IMR-90 (cell line): ENCODE measurements around the gene ACLY. TPM values are rescaled to one million over a fixed set of nuclear protein-coding genes. Genes with fewer than 3 reads are reported as not detected.

Experiments used
- ATAC-seq: fragments of 200-7000 bp; cut with Tn5 transposase; 2 replicates; pipeline ENCODE4 v1.9.1; 2020; ENCODE audit warnings: low read depth, mild to moderate bottlenecking, moderate library complexity
- BruUV-seq: library from RNA; stranded (reverse); fragments of 400-500 nt; replicated peaks from 2 replicates; lab custom pipeline; 2021; lab: Mats Ljungman, UMichigan
- CTCF ChIA-PET: fragments of 300-600 bp; formaldehyde crosslinking; extraction: SDS; loops from one replicate; lab custom pipeline; 2021; ENCODE audit warnings: antibody characterized with exemption; lab: Yijun Ruan, JAX
- POLR2A ChIA-PET: fragments of 300-600 bp; sonication (Branson Sonifier 250); formaldehyde crosslinking; loops from one replicate; lab custom pipeline; 2022; ENCODE audit warnings: antibody characterized with exemption; ENCODE audit not compliant: unreplicated experiment; lab: Charles Lee
- DNase-seq: peaks from one replicate; pipeline ENCODE4 v3.0.0; 2013
- H2AFZ ChIP-seq: replicated peaks from 2 replicates; pipeline ENCODE3; 2013; ENCODE audit warnings: low read length, mild to moderate bottlenecking; ENCODE audit not compliant: poor library complexity
- H2AK5ac ChIP-seq: 2 replicates; pipeline ENCODE4 v1.6.1; 2013; ENCODE audit warnings: low read depth, low read length, inconsistent platforms
- H2AK9ac ChIP-seq: replicated peaks from 2 replicates; pipeline ENCODE3; 2013; ENCODE audit warnings: mild to moderate bottlenecking, low read depth, low read length, moderate library complexity; ENCODE audit not compliant: poor library complexity
- H2BK120ac ChIP-seq: 2 replicates; pipeline ENCODE4 v1.6.1; 2013; ENCODE audit warnings: low read depth, low read length, inconsistent platforms
- H2BK15ac ChIP-seq: 3 replicates; pipeline ENCODE4 v1.6.1; 2013; ENCODE audit warnings: low read depth, low read length, inconsistent platforms
- H2BK20ac ChIP-seq: 2 replicates; pipeline ENCODE4 v1.6.1; 2013; ENCODE audit warnings: low read depth, mild to moderate bottlenecking, inconsistent platforms, low read length, moderate library complexity
- H2BK5ac ChIP-seq: 2 replicates; pipeline ENCODE4 v1.6.1; 2013; ENCODE audit warnings: mild to moderate bottlenecking, low read depth, low read length, inconsistent platforms; ENCODE audit not compliant: poor library complexity, severe bottlenecking
- H3K14ac ChIP-seq: replicated peaks from 2 replicates; pipeline ENCODE4 v1.6.1; 2013; ENCODE audit warnings: low read depth, low read length, inconsistent platforms
- H3K18ac ChIP-seq: 2 replicates; pipeline ENCODE4 v1.6.1; 2013; ENCODE audit warnings: low read depth, low read length, control low read depth
- H3K23ac ChIP-seq: 2 replicates; pipeline ENCODE4 v1.6.1; 2013; ENCODE audit warnings: low read depth, low read length, inconsistent platforms
- H3K27ac ChIP-seq: 2 replicates; pipeline ENCODE4 v1.5.1; 2013; ENCODE audit warnings: mild to moderate bottlenecking, control low read depth, low read length; ENCODE audit not compliant: insufficient read depth
- H3K27me3 ChIP-seq: 2 replicates; pipeline ENCODE4 v1.6.1; 2013; ENCODE audit warnings: low read length; ENCODE audit not compliant: control insufficient read depth, insufficient read depth
- H3K36me3 ChIP-seq: 2 replicates; pipeline ENCODE4 v1.6.1; 2013; ENCODE audit warnings: low read length, mixed read lengths; ENCODE audit not compliant: control insufficient read depth, insufficient read depth
- H3K4ac ChIP-seq: 2 replicates; pipeline ENCODE4 v1.6.1; 2013; ENCODE audit warnings: low read depth, low read length, inconsistent platforms
- H3K4me1 ChIP-seq: 2 replicates; pipeline ENCODE4 v1.6.1; 2013; ENCODE audit warnings: low read length, mixed read lengths; ENCODE audit not compliant: control insufficient read depth, insufficient read depth
- H3K4me2 ChIP-seq: 2 replicates; pipeline ENCODE4 v1.6.1; 2013; ENCODE audit warnings: low read depth, mild to moderate bottlenecking, control low read depth, low read length, moderate library complexity
- H3K4me3 ChIP-seq: 2 replicates; pipeline ENCODE4 v1.5.1; 2013; ENCODE audit warnings: low read depth, mild to moderate bottlenecking, control low read depth, low read length, moderate library complexity; ENCODE audit not compliant: insufficient read depth
- H3K56ac ChIP-seq: 2 replicates; pipeline ENCODE4 v1.6.1; 2013; ENCODE audit warnings: low read length, inconsistent platforms; ENCODE audit not compliant: insufficient read depth; ENCODE audit errors: extremely low read depth
- H3K79me1 ChIP-seq, 2 experiments: 2 replicates each; pipeline ENCODE4 v1.6.1; 2013; ENCODE audit warnings: low read length in 2 of 2, inconsistent platforms in 1 of 2, low read depth in 1 of 2
- H3K9ac ChIP-seq: 2 replicates; pipeline ENCODE4 v1.6.1; 2013; ENCODE audit warnings: low read depth, low read length, control low read depth
- H3K9me1 ChIP-seq: 2 replicates; pipeline ENCODE4 v1.6.1; 2013; ENCODE audit warnings: low read length, inconsistent platforms; ENCODE audit not compliant: insufficient read depth
- H3K9me3 ChIP-seq: 2 replicates; pipeline ENCODE4 v1.6.1; 2013; ENCODE audit warnings: low read length; ENCODE audit not compliant: control insufficient read depth, insufficient read depth
- H4K20me1 ChIP-seq: 2 replicates; pipeline ENCODE4 v1.6.1; 2013; ENCODE audit warnings: low read length, inconsistent platforms; ENCODE audit not compliant: insufficient read depth
- H4K5ac ChIP-seq: 2 replicates; pipeline ENCODE4 v1.6.1; 2013; ENCODE audit warnings: mild to moderate bottlenecking, low read depth, low read length, control low read depth
- H4K8ac ChIP-seq, 2 experiments: 2 replicates each; pipeline ENCODE4 v1.6.1; 2013; ENCODE audit warnings: low read depth in 2 of 2, low read length in 2 of 2, control low read depth in 1 of 2, inconsistent platforms in 1 of 2
- H4K91ac ChIP-seq: 2 replicates; pipeline ENCODE4 v1.6.1; 2013; ENCODE audit warnings: low read depth, low read length, inconsistent platforms; ENCODE audit not compliant: insufficient read depth
- BHLHE40 ChIP-seq: fragments of 150-350 bp; IDR thresholded peaks from 2 replicates; pipeline ENCODE4 v1.6.1; 2016; ENCODE audit warnings: mild to moderate bottlenecking, low read depth, low read length
- CEBPB ChIP-seq: IDR thresholded peaks from 2 replicates; pipeline ENCODE4 v1.6.1; 2012; ENCODE audit warnings: low read depth, low read length, improper control_type of control experiment
- CHD1 ChIP-seq: IDR thresholded peaks from 2 replicates; pipeline ENCODE4 v1.6.1; 2012; ENCODE audit warnings: low read depth, low read length, improper control_type of control experiment
- FOS ChIP-seq: fragments of 150-350 bp; IDR thresholded peaks from 2 replicates; pipeline ENCODE4 v1.6.1; 2016; ENCODE audit warnings: low read depth, low read length
- MAZ ChIP-seq: IDR thresholded peaks from 2 replicates; pipeline ENCODE4 v1.6.1; 2012; ENCODE audit warnings: low read depth, mild to moderate bottlenecking, low read length, improper control_type of control experiment, moderate library complexity, borderline replicate concordance
- MXI1 ChIP-seq: IDR thresholded peaks from 2 replicates; pipeline ENCODE4 v1.6.1; 2012; ENCODE audit warnings: low read depth, mild to moderate bottlenecking, low read length, moderate library complexity, borderline replicate concordance
- NFE2L2 ChIP-seq: fragments of 150-350 bp; IDR thresholded peaks from 2 replicates; pipeline ENCODE4 v1.6.1; 2016; ENCODE audit warnings: low read depth, mild to moderate bottlenecking, low read length
- POLR2A ChIP-seq: IDR thresholded peaks from 2 replicates; pipeline ENCODE4 v1.6.1; 2012; ENCODE audit warnings: mild to moderate bottlenecking, low read depth, low read length
- RAD21 ChIP-seq: IDR thresholded peaks from 2 replicates; pipeline ENCODE4 v1.6.1; 2012; ENCODE audit warnings: low read length, improper control_type of control experiment
- RCOR1 ChIP-seq: IDR thresholded peaks from 2 replicates; pipeline ENCODE4 v1.6.1; 2012; ENCODE audit warnings: mild to moderate bottlenecking, low read length, improper control_type of control experiment; ENCODE audit not compliant: insufficient replicate concordance
- SMC3 ChIP-seq: fragments of 150-350 bp; IDR thresholded peaks from 2 replicates; pipeline ENCODE4 v1.6.1; 2016; ENCODE audit warnings: low read depth, mild to moderate bottlenecking, antibody characterized with exemption, low read length, moderate library complexity
- WGBS, 2 experiments: methylation state at CpG; one replicate each; pipeline versions ENCODE4 v1.1.5 to v1.1.7; 2013; ENCODE audit warnings: missing lambda C conversion rate in 2 of 2; ENCODE audit not compliant: insufficient read length in 1 of 2; ENCODE audit errors: extremely low coverage in 2 of 2; 5-methylcytosine and 5-hydroxymethylcytosine counted together
- dilution Hi-C: fragments of 300-500 bp; cut with HindIII; formaldehyde crosslinking; loops from one replicate; pipeline ENCODE4 v1.14.3; 2018; ENCODE audit warnings: low sequenced_read_pairs; ENCODE audit not compliant: unreplicated experiment
- in situ Hi-C: fragments of 300-500 bp; cut with MboI; formaldehyde crosslinking; loops from 3 replicates; pipeline ENCODE4 v1.14.3; 2019; ENCODE audit warnings: low sequenced_read_pairs, inconsistent platforms, mixed read lengths
- intact Hi-C: fragments of 100-400 bp; cut with micrococcal nuclease; formaldehyde crosslinking; loops from 2 replicates; pipeline ENCODE4 v1.10.0; 2022
- polyA plus RNA-seq, 3 experiments: library from polyadenylated mRNA; depleted of rRNA; stranded (reverse); fragments of >200 nt; gene quantifications; 2 replicates each; pipeline ENCODE4 v1.2.3, GENCODE V29; 2012; ENCODE audit warnings: low replicate concordance in 1 of 3
- total RNA-seq: library from RNA; depleted of rRNA; stranded (reverse); fragments of >200 nt; gene quantifications from 2 replicates; pipeline ENCODE4 v1.2.3, GENCODE V29; 2012
- TF ChIP-seq, protein P1 (sequence below): conservative IDR thresholded peaks from 2 replicates; pipeline ENCODE4 v1.5.1; 2012; ENCODE audit warnings: mild to moderate bottlenecking, low read depth, low read length, improper control_type of control experiment
- TF ChIP-seq, protein P2 (sequence below): fragments of 150-350 bp; IDR thresholded peaks from 2 replicates; pipeline ENCODE4 v1.6.1; 2016; ENCODE audit warnings: low read depth, mild to moderate bottlenecking, low read length, moderate library complexity, borderline replicate concordance

The ACLY gene
- total and polyA plus RNA-seq, 2 of the 4 experiments (the other 2 are of a cell fraction) = 167 to 230 TPM

DNA sequence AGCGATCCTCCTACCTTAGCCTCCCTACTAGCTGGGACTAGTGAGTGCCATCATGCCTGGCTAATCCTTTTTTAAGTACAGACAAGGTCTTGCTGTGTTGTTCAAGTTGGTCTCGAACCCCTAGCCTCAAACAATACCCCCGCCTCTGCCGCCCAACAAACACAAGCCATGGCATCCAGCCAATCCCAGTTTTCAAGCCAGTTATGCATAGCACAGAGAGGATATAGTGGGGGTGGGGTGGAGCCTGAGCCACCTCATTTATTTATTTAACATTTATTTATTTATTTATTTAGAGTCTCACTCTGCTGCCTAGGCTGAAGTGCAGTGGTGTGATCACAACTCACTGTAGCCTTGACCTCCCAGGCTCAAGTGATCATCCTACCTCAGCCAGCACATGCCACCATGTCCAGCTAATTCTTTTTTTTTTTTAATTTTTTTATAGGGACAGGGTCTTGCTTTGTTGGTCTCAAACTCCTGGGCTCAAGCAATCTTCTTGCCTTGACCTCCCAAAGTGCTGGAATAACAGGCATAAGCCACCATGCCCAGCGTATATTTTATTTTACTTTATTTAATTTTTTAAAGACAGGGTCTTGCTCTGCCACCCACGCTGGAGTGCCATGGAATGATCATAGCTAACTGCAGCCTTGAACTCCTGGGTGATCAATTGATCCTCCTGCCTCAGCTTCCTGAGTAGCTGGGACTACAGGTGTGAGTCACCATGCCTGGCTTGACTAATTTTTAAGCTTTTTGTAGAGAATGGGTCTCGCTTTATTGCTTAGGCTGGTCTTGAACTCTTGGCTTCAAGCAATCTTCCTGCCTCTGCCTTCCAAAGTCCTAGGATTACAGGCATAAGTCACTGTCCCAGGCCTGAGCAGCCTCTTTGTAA lies 27.4 kb downstream of the ACLY start (continued):
- TF ChIP-seq MXI1 (no peak), CHD1 (no peak)

DNA sequence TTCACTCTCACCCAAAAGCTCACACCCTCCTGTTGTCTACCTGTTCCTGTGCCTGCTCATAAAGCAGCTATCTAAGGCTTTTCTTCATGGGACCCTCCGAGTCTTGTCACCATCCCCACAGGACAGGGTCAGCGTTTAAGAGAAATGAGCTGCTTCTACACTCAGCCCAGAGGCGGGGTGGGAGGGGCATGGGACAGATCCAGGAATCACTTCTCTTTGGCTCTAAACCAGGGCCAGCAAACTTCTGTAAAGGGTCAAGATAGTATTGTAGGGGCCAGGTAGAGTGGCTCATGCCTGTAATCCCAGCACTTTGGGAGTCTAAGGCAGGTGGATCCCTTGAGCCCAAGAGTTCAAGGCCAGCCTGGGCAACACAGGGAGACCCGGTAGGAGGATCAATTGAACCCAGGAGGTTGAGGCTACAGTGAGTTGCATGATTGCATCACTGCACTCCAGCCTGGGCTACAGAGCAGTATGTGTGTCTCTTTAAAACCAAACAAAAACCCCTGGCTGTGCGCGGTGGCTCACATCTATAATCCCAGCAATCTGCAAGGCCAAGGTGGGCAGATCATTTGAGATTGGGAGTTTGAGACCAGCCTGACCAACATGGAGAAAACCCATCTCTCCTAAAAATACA lies 30.3 kb downstream of the ACLY start:
- Histone ChIP-seq H2BK20ac (no peak overlapping the region), H4K5ac (no peak overlapping the region), H3K79me1 (peaks cover 40 to 71% of the 10 kb centered on the region in 2 experiments), H3K9ac (no peak overlapping the region), H3K9me1 (peaks cover 16% of the 10 kb centered on the region), H2AK5ac (no peak overlapping the region), H3K14ac (no peak overlapping the region), H2AFZ (no peak overlapping the region), H3K36me3 (peaks cover 80% of the 10 kb centered on the region), H3K4me3 (no peak overlapping the region), H3K9me3 (no peaks in the 10 kb centered on the region), H3K4me2 (no peak overlapping the region), H2BK15ac (no peak overlapping the region), H3K4ac (no peak overlapping the region), H3K27ac (no peak overlapping the region), H3K23ac (no peak overlapping the region), H3K4me1 (no peaks in the 10 kb centered on the region), H3K27me3 (no peaks in the 10 kb centered on the region), H4K20me1 (peaks cover 27% of the 10 kb centered on the region), H2BK5ac (no peak overlapping the region), H3K18ac (no peak overlapping the region), H4K91ac (no peak overlapping the region), H2BK120ac (no peak overlapping the region), H3K56ac (no peak overlapping the region), H4K8ac (no peak overlapping the region), H2AK9ac (no peak overlapping the region)
- BruUV-seq = no TSS peak
- ATAC-seq (no peak), DNase-seq (no peak)
- ChIA-PET POLR2A (no interaction called here), CTCF (no interaction called here)
- WGBS, 2 experiments = no CpG with 5 or more reads among the region's 6 CpGs
- dilution Hi-C loops = no loop called here
- in situ Hi-C loops = no loop called here
- intact Hi-C loops = no loop called here
- TF ChIP-seq, protein P1, sequence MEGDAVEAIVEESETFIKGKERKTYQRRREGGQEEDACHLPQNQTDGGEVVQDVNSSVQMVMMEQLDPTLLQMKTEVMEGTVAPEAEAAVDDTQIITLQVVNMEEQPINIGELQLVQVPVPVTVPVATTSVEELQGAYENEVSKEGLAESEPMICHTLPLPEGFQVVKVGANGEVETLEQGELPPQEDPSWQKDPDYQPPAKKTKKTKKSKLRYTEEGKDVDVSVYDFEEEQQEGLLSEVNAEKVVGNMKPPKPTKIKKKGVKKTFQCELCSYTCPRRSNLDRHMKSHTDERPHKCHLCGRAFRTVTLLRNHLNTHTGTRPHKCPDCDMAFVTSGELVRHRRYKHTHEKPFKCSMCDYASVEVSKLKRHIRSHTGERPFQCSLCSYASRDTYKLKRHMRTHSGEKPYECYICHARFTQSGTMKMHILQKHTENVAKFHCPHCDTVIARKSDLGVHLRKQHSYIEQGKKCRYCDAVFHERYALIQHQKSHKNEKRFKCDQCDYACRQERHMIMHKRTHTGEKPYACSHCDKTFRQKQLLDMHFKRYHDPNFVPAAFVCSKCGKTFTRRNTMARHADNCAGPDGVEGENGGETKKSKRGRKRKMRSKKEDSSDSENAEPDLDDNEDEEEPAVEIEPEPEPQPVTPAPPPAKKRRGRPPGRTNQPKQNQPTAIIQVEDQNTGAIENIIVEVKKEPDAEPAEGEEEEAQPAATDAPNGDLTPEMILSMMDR = no peak
- TF ChIP-seq MXI1 = no peak
- no peak for TF ChIP-seq CHD1
- no peak for TF ChIP-seq RCOR1
- TF ChIP-seq, protein P2, sequence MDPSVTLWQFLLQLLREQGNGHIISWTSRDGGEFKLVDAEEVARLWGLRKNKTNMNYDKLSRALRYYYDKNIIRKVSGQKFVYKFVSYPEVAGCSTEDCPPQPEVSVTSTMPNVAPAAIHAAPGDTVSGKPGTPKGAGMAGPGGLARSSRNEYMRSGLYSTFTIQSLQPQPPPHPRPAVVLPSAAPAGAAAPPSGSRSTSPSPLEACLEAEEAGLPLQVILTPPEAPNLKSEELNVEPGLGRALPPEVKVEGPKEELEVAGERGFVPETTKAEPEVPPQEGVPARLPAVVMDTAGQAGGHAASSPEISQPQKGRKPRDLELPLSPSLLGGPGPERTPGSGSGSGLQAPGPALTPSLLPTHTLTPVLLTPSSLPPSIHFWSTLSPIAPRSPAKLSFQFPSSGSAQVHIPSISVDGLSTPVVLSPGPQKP = no peak
- no peak for TF ChIP-seq FOS
- no peak for TF ChIP-seq POLR2A
- TF ChIP-seq CEBPB = no peak
- no peak for TF ChIP-seq MAZ
- TF ChIP-seq RAD21 = no peak
- TF ChIP-seq SMC3 = no peak
- no peak for TF ChIP-seq NFE2L2
- no peak for TF ChIP-seq BHLHE40
